ENCODE results near the gene PEX11G.

PEX11G gene

GRCh38 chr19:7429638-7430282 lies 59.1 kb downstream of the PEX11G start:
- Histone ChIP-seq H3K4me1 (ENCODE audit: control insufficient read depth, insufficient read depth, low read length) (no peaks in the 10 kb centered on the region), H3K27me3 (ENCODE audit: control insufficient read depth, insufficient read depth, low read length) (no peaks in the 10 kb centered on the region), H3K9ac (ENCODE audit: low read depth, low read length) (no peak overlapping the region), H3K36me3 (ENCODE audit: control insufficient read depth, insufficient read depth, low read length) (no peaks in the 10 kb centered on the region), H3K9me3 (ENCODE audit: control insufficient read depth, insufficient read depth, low read length) (no peaks in the 10 kb centered on the region), H3K4me3 (ENCODE audit: low read depth, low read length) (no peak overlapping the region)

DNA sequence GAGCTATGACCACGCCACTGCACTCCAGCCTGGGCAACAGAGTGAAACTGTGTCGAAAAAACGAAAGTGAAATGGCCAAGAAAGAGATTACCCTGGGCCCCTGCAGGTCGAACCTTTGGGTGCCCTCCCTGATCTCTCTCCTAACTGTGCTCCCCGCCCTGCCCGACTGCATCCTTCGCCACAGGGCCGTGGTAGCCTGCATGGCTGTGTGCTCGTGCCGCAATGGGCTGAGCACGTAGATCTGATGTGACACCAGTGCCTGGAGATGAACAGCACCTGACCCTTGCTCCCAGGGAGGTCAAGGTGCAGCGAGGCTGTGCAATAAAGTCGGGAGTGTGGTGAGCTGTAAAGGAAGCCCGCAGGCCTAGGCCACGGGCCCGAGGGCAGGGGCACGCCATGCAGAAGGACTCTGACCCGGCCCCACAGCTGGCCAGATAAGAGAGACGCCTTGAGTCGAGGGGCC lies 60.2 kb downstream of the PEX11G start:
- Histone ChIP-seq H3K9me3 (ENCODE audit: control insufficient read depth, insufficient read depth, low read length) (no peaks in the 10 kb centered on the region), H3K4me3 (ENCODE audit: low read depth, low read length) (no peak overlapping the region), H3K27me3 (ENCODE audit: control insufficient read depth, insufficient read depth, low read length) (no peaks in the 10 kb centered on the region), H3K36me3 (ENCODE audit: control insufficient read depth, insufficient read depth, low read length) (no peaks in the 10 kb centered on the region), H3K4me1 (ENCODE audit: control insufficient read depth, insufficient read depth, low read length) (no peaks in the 10 kb centered on the region), H3K9ac (ENCODE audit: low read depth, low read length) (no peak overlapping the region)

GRCh38 chr19:7427944-7428343 lies 60.9 kb downstream of the PEX11G start:
- no peak overlapping the region for H3K4me3 ChIP-seq (ENCODE audit: low read depth, low read length)
- no peaks in the 10 kb centered on the region for H3K4me1 ChIP-seq (ENCODE audit: control insufficient read depth, insufficient read depth, low read length)
- no peaks in the 10 kb centered on the region for H3K27me3 ChIP-seq (ENCODE audit: control insufficient read depth, insufficient read depth, low read length)
- H3K9ac ChIP-seq (ENCODE audit: low read depth, low read length): no peak overlapping the region
- H3K36me3 ChIP-seq (ENCODE audit: control insufficient read depth, insufficient read depth, low read length): no peaks in the 10 kb centered on the region
- no peaks in the 10 kb centered on the region for H3K9me3 ChIP-seq (ENCODE audit: control insufficient read depth, insufficient read depth, low read length)

DNA sequence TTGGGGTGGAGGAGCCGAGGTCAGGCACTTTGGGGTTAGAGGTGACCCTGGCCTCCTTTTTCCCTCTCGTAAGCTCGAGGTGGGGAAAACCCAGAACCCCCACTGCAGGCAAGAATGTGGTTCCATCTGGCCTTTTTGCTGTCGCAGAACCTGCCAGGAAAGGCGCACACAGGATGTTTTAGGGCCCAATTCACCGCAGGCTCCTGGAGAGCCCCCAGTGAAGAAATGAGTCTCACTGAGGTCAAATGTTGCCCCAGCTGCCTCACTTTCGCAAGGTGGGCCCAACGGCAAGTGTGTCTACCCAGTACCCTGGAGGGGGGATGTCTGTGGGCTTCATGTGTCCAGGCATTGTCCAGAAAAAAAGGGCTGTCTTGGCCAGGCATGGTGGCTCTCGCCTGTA lies 61.8 kb downstream of the PEX11G start:
- Histone ChIP-seq H3K36me3 (ENCODE audit: control insufficient read depth, insufficient read depth, low read length) (no peaks in the 10 kb centered on the region), H3K9me3 (ENCODE audit: control insufficient read depth, insufficient read depth, low read length) (no peaks in the 10 kb centered on the region), H3K4me1 (ENCODE audit: control insufficient read depth, insufficient read depth, low read length) (no peaks in the 10 kb centered on the region), H3K4me3 (ENCODE audit: low read depth, low read length) (no peak overlapping the region), H3K27me3 (ENCODE audit: control insufficient read depth, insufficient read depth, low read length) (no peaks in the 10 kb centered on the region), H3K9ac (ENCODE audit: low read depth, low read length) (no peak overlapping the region)

Measured in iPS-15b (cell line).